A549 (cell line): Measurements from ENCODE around the gene SPPL3. TPM values are rescaled to one million over a fixed set of nuclear protein-coding genes. Genes with fewer than 3 reads are reported as not detected.

Experiments used
- ATAC-seq, 2 experiments: fragments of 200-7000 bp in 1 of 2; fragments of >200 bp in 1 of 2; cut with Nextera tagmentation in 1 of 2; cut with Tn5 transposase in 1 of 2; 3 replicates each; pipeline versions ENCODE4 v1.8.0 to v1.9.1; 2018 to 2020; ENCODE audit warnings: mild to moderate bottlenecking in 1 of 2, moderate library complexity in 1 of 2
- CTCF ChIA-PET: fragments of 300-600 bp; sonication (Branson Sonifier 250); formaldehyde crosslinking; extraction: SDS; loops from one replicate; lab custom pipeline; 2021; ENCODE audit warnings: antibody characterized with exemption, inconsistent platforms; lab: Yijun Ruan, JAX
- POLR2A ChIA-PET: fragments of 350-600 bp; formaldehyde crosslinking; extraction: SDS; loops from one replicate; lab custom pipeline; 2021; ENCODE audit warnings: antibody characterized with exemption, inconsistent platforms; lab: Yijun Ruan, JAX
- DNase-seq, 2 experiments: peaks; one replicate each; pipeline versions ENCODE4 v3.0.0 to v3.0.0-alpha.2; 2011 to 2016; ENCODE audit warnings: low read depth in 1 of 2, low spot score in 1 of 2
- FAIRE-seq: peaks from 2 replicates; lab custom pipeline; 2011; peaks lifted over from hg19 to GRCh38; lab: Jason Lieb, UNC
- H3K27ac ChIP-seq, 2 experiments: fragments of >200 bp; sonication (Bioruptor Twin); formaldehyde crosslinking; 3 replicates each; pipeline ENCODE4 v1.5.1; 2016 to 2017
- H3K4me1 ChIP-seq: fragments of >200 bp; sonication (Bioruptor Twin); formaldehyde crosslinking; 3 replicates; pipeline ENCODE4 v1.6.1; 2016
- H3K4me2 ChIP-seq: fragments of >200 bp; sonication (Bioruptor Twin); formaldehyde crosslinking; 3 replicates; pipeline ENCODE4 v1.6.1; 2016
- H3K4me3 ChIP-seq: fragments of >200 bp; sonication (Bioruptor Twin); formaldehyde crosslinking; 3 replicates; pipeline ENCODE4 v1.5.1; 2016
- H3K9me3 ChIP-seq: fragments of >200 bp; sonication (Bioruptor Twin); formaldehyde crosslinking; 3 replicates; pipeline ENCODE4 v1.6.1; 2016
- BHLHE40 ChIP-seq: IDR thresholded peaks from 2 replicates; pipeline ENCODE4 v1.6.1; 2012; ENCODE audit warnings: low read depth, low read length, inconsistent platforms
- CBX8 ChIP-seq: fragments of 200-600 bp; sonication (generic); IDR thresholded peaks from 2 replicates; pipeline ENCODE4 v1.6.1; 2016
- CHD2 ChIP-seq: fragments of 150-350 bp; IDR thresholded peaks from 2 replicates; pipeline ENCODE4 v1.6.1; 2014; ENCODE audit warnings: low read length; ENCODE audit not compliant: partially characterized antibody
- EHF ChIP-seq: fragments of 250-450 bp; sonication (Bioruptor Pico); IDR thresholded peaks from 2 replicates; pipeline ENCODE4 v1.5.0; 2020; ENCODE audit warnings: mild to moderate bottlenecking
- HOXA7 ChIP-seq: fragments of 250-450 bp; sonication (Bioruptor Pico); IDR thresholded peaks from 2 replicates; pipeline ENCODE4 v1.5.0; 2020; ENCODE audit warnings: mild to moderate bottlenecking, moderate library complexity
- HOXB13 ChIP-seq: fragments of 250-450 bp; sonication (Bioruptor Pico); IDR thresholded peaks from 2 replicates; pipeline ENCODE4 v1.5.0; 2020; ENCODE audit warnings: low read depth, mild to moderate bottlenecking, moderate library complexity
- JUN ChIP-seq, 2 experiments: fragments of >200 bp; sonication (Bioruptor Twin); formaldehyde crosslinking; IDR thresholded peaks; 2 replicates in 1 of 2; 3 replicates in 1 of 2; pipeline ENCODE4 v1.6.1; 2016 to 2017
- JUNB ChIP-seq: fragments of >200 bp; sonication (Bioruptor Twin); formaldehyde crosslinking; IDR thresholded peaks from 2 replicates; pipeline ENCODE4 v1.6.1; 2016
- MAZ ChIP-seq: fragments of 150-350 bp; IDR thresholded peaks from 2 replicates; pipeline ENCODE4 v1.6.1; 2014; ENCODE audit warnings: antibody characterized with exemption, low read depth, low read length, borderline replicate concordance
- NR3C1 ChIP-seq: fragments of >200 bp; sonication (Bioruptor Twin); formaldehyde crosslinking; IDR thresholded peaks from 3 replicates; pipeline ENCODE4 v1.6.1; 2017
- POLR2A ChIP-seq: IDR thresholded peaks from 2 replicates; pipeline ENCODE4 v1.6.1; 2012; ENCODE audit warnings: mild to moderate bottlenecking, low read length
- RARB ChIP-seq: fragments of 250-450 bp; sonication (Bioruptor Pico); IDR thresholded peaks from 2 replicates; pipeline ENCODE4 v1.8.0; 2021; ENCODE audit warnings: mild to moderate bottlenecking, moderate library complexity
- RFX5 ChIP-seq: fragments of 450-650 bp; IDR thresholded peaks from 2 replicates; pipeline ENCODE4 v1.7.1; 2014; ENCODE audit warnings: antibody characterized with exemption, mild to moderate bottlenecking, moderate library complexity
- RNF2 ChIP-seq: fragments of 200-600 bp; sonication (generic); IDR thresholded peaks from 2 replicates; pipeline ENCODE4 v1.6.1; 2016; ENCODE audit warnings: low read depth, mild to moderate bottlenecking, antibody characterized with exemption, moderate library complexity, borderline replicate concordance
- SMC3 ChIP-seq: fragments of >200 bp; sonication (Bioruptor Twin); formaldehyde crosslinking; IDR thresholded peaks from 3 replicates; pipeline ENCODE4 v1.6.1; 2018; ENCODE audit warnings: inconsistent platforms
- USF2 ChIP-seq: fragments of 450-650 bp; IDR thresholded peaks from 2 replicates; pipeline ENCODE4 v1.6.1; 2014; ENCODE audit warnings: antibody characterized with exemption
- ZFP36 ChIP-seq: fragments of 450-650 bp; IDR thresholded peaks from 2 replicates; pipeline ENCODE4 v1.6.1; 2014; ENCODE audit warnings: borderline replicate concordance; ENCODE audit not compliant: partially characterized antibody
- WGBS: methylation state at CpG from one replicate; pipeline ENCODE4 v1.1.6; 2017; ENCODE audit errors: missing lambda C conversion rate; 5-methylcytosine and 5-hydroxymethylcytosine counted together
- polyA plus RNA-seq, 4 experiments: library from polyadenylated mRNA; depleted of rRNA in 3 of 4; stranded (reverse); fragments of >200 nt; fragmentation: RNase III in 1 of 4; extraction: RNeasy Plus Mini Kit Qiagen cat#74134 plus additional on column Dnase treatment in 1 of 4; gene quantifications; 2 replicates in 3 of 4; 3 replicates in 1 of 4; pipeline ENCODE4 v1.2.3, GENCODE V29; 2011 to 2017
- TF ChIP-seq, protein P1 (sequence below): fragments of 200-600 bp; sonication (generic); IDR thresholded peaks from 2 replicates; pipeline ENCODE4 v1.6.1; 2016; ENCODE audit warnings: antibody characterized with exemption, mild to moderate bottlenecking, moderate library complexity
- TF ChIP-seq, protein P2 (sequence below): fragments of 150-350 bp; IDR thresholded peaks from 2 replicates; pipeline ENCODE4 v1.6.1; 2014; ENCODE audit warnings: low read depth, mild to moderate bottlenecking, low read length
- TF ChIP-seq, protein P3 (sequence below): fragments of 250-450 bp; sonication (Bioruptor Pico); IDR thresholded peaks from 2 replicates; pipeline ENCODE4 v1.5.0; 2021; ENCODE audit warnings: mild to moderate bottlenecking, moderate library complexity, borderline replicate concordance
- TF ChIP-seq, protein P4 (sequence below): fragments of >200 bp; sonication (Bioruptor Twin); formaldehyde crosslinking; IDR thresholded peaks from 3 replicates; pipeline ENCODE4 v1.6.1; 2016

SPPL3 gene
- polyA plus RNA-seq, 2 of the 4 experiments (the other 2 are of a cell fraction): 25.0 to 26.6 TPM

DNA sequence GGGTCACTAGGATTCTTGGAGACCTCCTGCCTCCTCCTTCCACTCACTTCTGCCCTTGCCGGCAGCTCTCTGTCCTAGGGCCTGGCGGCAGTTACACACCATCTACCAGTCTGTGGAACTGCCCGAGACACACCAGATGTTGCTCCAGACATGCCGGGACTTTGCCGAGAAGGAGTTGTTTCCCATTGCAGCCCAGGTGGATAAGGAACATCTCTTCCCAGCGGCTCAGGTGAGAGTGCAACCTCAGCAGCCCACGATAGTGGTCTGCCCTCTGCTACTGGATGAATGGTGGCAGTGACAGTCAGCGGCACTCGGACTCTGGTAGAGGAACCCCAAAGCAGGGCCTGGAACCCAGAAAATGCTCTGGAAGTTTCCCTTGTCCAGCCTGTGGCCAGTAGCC lies 177.2 kb downstream of the SPPL3 start:
- no peak overlapping the region for H3K4me2 ChIP-seq
- no peak for TF ChIP-seq HOXB13 (CRISPR knock-in tag)
- no peak for TF ChIP-seq NR3C1
- peaks cover 4% of the 10 kb centered on the region for H3K4me1 ChIP-seq
- ChIA-PET CTCF (interaction anchor here (0.6 kb wide), 1 partner anchor 22 kb away, joined by 3 read pairs; no protein-coding TSS in a partner anchor), POLR2A (no interaction called here)
- DNase-seq (no peak), ATAC-seq (no peak), FAIRE-seq (no peak)
- H3K4me3 ChIP-seq: no peak overlapping the region
- 93% methylated on average over 9 of the region's 9 CpGs for WGBS
- H3K9me3 ChIP-seq: no peaks in the 10 kb centered on the region
- no peak overlapping the region for H3K27ac ChIP-seq

GRCh38 chr12:120726510-120726793 lies 177.7 kb downstream of the SPPL3 start:
- POLR2A ChIA-PET: no interaction called here
- WGBS: 91% methylated on average over 9 of the region's 9 CpGs
- no peak for TF ChIP-seq SMC3
- no peak for TF ChIP-seq BHLHE40
- TF ChIP-seq, protein P1, sequence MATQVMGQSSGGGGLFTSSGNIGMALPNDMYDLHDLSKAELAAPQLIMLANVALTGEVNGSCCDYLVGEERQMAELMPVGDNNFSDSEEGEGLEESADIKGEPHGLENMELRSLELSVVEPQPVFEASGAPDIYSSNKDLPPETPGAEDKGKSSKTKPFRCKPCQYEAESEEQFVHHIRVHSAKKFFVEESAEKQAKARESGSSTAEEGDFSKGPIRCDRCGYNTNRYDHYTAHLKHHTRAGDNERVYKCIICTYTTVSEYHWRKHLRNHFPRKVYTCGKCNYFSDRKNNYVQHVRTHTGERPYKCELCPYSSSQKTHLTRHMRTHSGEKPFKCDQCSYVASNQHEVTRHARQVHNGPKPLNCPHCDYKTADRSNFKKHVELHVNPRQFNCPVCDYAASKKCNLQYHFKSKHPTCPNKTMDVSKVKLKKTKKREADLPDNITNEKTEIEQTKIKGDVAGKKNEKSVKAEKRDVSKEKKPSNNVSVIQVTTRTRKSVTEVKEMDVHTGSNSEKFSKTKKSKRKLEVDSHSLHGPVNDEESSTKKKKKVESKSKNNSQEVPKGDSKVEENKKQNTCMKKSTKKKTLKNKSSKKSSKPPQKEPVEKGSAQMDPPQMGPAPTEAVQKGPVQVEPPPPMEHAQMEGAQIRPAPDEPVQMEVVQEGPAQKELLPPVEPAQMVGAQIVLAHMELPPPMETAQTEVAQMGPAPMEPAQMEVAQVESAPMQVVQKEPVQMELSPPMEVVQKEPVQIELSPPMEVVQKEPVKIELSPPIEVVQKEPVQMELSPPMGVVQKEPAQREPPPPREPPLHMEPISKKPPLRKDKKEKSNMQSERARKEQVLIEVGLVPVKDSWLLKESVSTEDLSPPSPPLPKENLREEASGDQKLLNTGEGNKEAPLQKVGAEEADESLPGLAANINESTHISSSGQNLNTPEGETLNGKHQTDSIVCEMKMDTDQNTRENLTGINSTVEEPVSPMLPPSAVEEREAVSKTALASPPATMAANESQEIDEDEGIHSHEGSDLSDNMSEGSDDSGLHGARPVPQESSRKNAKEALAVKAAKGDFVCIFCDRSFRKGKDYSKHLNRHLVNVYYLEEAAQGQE: no peak
- TF ChIP-seq ZFP36: no peak
- TF ChIP-seq USF2: no peak
- TF ChIP-seq RARB (CRISPR knock-in tag): no peak
- TF ChIP-seq RNF2: no peak
- TF ChIP-seq, protein P2, sequence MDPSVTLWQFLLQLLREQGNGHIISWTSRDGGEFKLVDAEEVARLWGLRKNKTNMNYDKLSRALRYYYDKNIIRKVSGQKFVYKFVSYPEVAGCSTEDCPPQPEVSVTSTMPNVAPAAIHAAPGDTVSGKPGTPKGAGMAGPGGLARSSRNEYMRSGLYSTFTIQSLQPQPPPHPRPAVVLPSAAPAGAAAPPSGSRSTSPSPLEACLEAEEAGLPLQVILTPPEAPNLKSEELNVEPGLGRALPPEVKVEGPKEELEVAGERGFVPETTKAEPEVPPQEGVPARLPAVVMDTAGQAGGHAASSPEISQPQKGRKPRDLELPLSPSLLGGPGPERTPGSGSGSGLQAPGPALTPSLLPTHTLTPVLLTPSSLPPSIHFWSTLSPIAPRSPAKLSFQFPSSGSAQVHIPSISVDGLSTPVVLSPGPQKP: no peak
- TF ChIP-seq, protein P3, sequence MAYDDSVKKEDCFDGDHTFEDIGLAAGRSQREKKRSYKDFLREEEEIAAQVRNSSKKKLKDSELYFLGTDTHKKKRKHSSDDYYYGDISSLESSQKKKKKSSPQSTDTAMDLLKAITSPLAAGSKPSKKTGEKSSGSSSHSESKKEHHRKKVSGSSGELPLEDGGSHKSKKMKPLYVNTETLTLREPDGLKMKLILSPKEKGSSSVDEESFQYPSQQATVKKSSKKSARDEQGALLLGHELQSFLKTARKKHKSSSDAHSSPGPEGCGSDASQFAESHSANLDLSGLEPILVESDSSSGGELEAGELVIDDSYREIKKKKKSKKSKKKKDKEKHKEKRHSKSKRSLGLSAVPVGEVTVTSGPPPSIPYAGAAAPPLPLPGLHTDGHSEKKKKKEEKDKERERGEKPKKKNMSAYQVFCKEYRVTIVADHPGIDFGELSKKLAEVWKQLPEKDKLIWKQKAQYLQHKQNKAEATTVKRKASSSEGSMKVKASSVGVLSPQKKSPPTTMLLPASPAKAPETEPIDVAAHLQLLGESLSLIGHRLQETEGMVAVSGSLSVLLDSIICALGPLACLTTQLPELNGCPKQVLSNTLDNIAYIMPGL (CRISPR knock-in tag): no peak
- no peak for TF ChIP-seq MAZ
- no peak for TF ChIP-seq CBX8
- no peak for TF ChIP-seq JUNB
- no peak for TF ChIP-seq CHD2
- TF ChIP-seq HOXA7 (CRISPR knock-in tag): no peak
- TF ChIP-seq EHF (CRISPR knock-in tag): no peak
- TF ChIP-seq POLR2A: no peak
- TF ChIP-seq, protein P4, sequence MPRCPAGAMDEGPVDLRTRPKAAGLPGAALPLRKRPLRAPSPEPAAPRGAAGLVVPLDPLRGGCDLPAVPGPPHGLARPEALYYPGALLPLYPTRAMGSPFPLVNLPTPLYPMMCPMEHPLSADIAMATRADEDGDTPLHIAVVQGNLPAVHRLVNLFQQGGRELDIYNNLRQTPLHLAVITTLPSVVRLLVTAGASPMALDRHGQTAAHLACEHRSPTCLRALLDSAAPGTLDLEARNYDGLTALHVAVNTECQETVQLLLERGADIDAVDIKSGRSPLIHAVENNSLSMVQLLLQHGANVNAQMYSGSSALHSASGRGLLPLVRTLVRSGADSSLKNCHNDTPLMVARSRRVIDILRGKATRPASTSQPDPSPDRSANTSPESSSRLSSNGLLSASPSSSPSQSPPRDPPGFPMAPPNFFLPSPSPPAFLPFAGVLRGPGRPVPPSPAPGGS: no peak
- TF ChIP-seq JUN (IDR thresholded peaks at IDR 0.05): no peak
- no peak for TF ChIP-seq RFX5
- Histone ChIP-seq H3K4me1 (peaks cover 4% of the 10 kb centered on the region), H3K4me2 (peak overlapping the region; percentile 79), H3K4me3 (peak overlapping the region; percentile 61; the same call in 2 of the 3 replicates), H3K27ac (peak overlapping the region in 1 of 2 experiments; percentile 89; a peak in 3 of 6 replicates), H3K9me3 (no peaks in the 10 kb centered on the region)
- ATAC-seq (no peak), DNase-seq (no peak), FAIRE-seq (no peak)
- CTCF ChIA-PET: interaction anchor here (0.6 kb wide), 1 partner anchor 23 kb away, joined by 3 read pairs; no protein-coding TSS in a partner anchor
